Islet of Langerhans (tissue), 1 donor: Measurements from ENCODE around the gene ACTL7B.
"Not testable (repeated sequence)": the region's sequence is repeated elsewhere in the genome, so short reads cannot be mapped to it uniquely, and the experiment has no call there.

ENCODE experiments used
- FAIRE-seq: peaks from one replicate; lab custom pipeline; 2011; peaks lifted over from hg19 to GRCh38; lab: Jason Lieb, UNC

Gene ACTL7B

GRCh38 chr9:108855888-108856287, at the start of gene ACTL7B:
Gene ACTL7B, minus strand, starts transcription at chr9:108855986. Its CDS starts 56 bp downstream, at chr9:108855930.
- FAIRE-seq, result no peak

GRCh38 chr9:108905494-108905893, 49.7 kb upstream of the ACTL7B start:
- FAIRE-seq, result no peak

GRCh38 chr9:108904161-108904560, 48.4 kb upstream of the ACTL7B start:
- no peak for FAIRE-seq

GRCh38 chr9:108903420-108904103, 47.8 kb upstream of the ACTL7B start:
- no peak for FAIRE-seq

GRCh38 chr9:108900176-108900575, 44.4 kb upstream of the ACTL7B start:
- no peak for FAIRE-seq

GRCh38 chr9:108899023-108899695, 43.4 kb upstream of the ACTL7B start:
- FAIRE-seq, result not testable (repeated sequence)

GRCh38 chr9:108897324-108898096, 41.7 kb upstream of the ACTL7B start:
- FAIRE-seq, result no peak

- FAIRE-seq, result no peak
Measured at GRCh38 chr9:108894225-108894997, 38.6 kb upstream of the ACTL7B start.

GRCh38 chr9:108889649-108890067, 33.9 kb upstream of the ACTL7B start:
- FAIRE-seq, result no peak

- not testable (repeated sequence) for FAIRE-seq
Measured at GRCh38 chr9:108886594-108887271, 30.9 kb upstream of the ACTL7B start.

- FAIRE-seq, result no peak
Measured at GRCh38 chr9:108885643-108886348, 30.0 kb upstream of the ACTL7B start.

- FAIRE-seq, result no peak
Measured at GRCh38 chr9:108884701-108885100, 28.9 kb upstream of the ACTL7B start.

- no peak for FAIRE-seq
Measured at GRCh38 chr9:108883085-108883484, 27.3 kb upstream of the ACTL7B start.

- no peak for FAIRE-seq
Measured at GRCh38 chr9:108882052-108882888, 26.5 kb upstream of the ACTL7B start.

GRCh38 chr9:108880738-108881316, 25.0 kb upstream of the ACTL7B start:
- no peak for FAIRE-seq

GRCh38 chr9:108877524-108877923, 21.7 kb upstream of the ACTL7B start:
- no peak for FAIRE-seq

GRCh38 chr9:108876425-108876824, 20.6 kb upstream of the ACTL7B start:
- no peak for FAIRE-seq

GRCh38 chr9:108874058-108874788, 18.4 kb upstream of the ACTL7B start:
- FAIRE-seq, result no peak

- no peak for FAIRE-seq
Measured at GRCh38 chr9:108869092-108869725, 13.4 kb upstream of the ACTL7B start.
